Activated naive CD8-positive, alpha-beta T cell (primary cell): ENCODE data around the gene GRK1.
A peak's percentile ranks its signal among the peaks of the same experiment; 100 is the strongest.
"Not testable (repeated sequence)": the region's sequence is repeated elsewhere in the genome, so short reads cannot be mapped to it uniquely, and the experiment has no call there.

Source experiments
- H3K27ac Mint-ChIP-seq: one replicate; pipeline ENCODE4 v1.8.0; 2021; ENCODE audit warnings: mixed read lengths
- H3K27me3 Mint-ChIP-seq: one replicate; pipeline ENCODE4 v1.8.0; 2021; ENCODE audit warnings: mixed read lengths
- H3K36me3 Mint-ChIP-seq: one replicate; pipeline ENCODE4 v1.8.0; 2021; ENCODE audit warnings: mixed read lengths
- H3K4me1 Mint-ChIP-seq: one replicate; pipeline ENCODE4 v1.8.0; 2021; ENCODE audit warnings: low read depth, mixed read lengths
- H3K4me3 Mint-ChIP-seq: one replicate; pipeline ENCODE4 v1.8.0; 2021; ENCODE audit warnings: mild to moderate bottlenecking, mixed read lengths
- H3K9me3 Mint-ChIP-seq: one replicate; pipeline ENCODE4 v1.8.0; 2021; ENCODE audit warnings: low read depth, mixed read lengths

Gene GRK1

DNA sequence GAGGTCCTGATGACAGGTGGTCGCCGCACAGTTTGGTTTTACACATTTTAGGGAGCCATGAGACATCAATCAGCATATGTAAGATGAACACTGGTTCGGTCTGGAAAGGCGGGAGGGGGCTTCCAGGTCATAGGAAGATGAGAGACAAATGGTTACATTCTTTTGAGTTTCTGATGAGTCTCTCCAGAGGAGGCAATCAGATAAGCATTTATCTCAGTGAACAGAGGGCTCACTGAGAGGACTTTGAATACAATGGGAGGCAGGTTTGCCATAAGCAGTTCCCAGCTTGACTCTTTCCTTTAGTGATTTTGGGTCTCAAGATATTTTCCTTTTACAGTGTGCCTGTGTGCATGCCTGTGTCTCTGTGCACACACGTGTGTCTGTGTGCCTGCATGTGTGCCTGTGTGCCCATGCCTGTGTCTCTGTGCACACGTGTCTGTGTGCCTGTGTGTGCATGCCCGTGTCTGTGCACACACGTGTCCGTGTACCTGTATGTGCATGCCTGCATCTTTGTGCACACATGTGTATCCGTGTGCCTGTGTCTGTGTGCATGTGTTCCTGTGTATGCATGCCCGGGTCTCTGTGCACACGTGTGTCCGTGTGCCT, 56.5 kb downstream of the GRK1 start:
- Mint-ChIP-seq H3K4me3 (no peak overlapping the region), H3K27me3 (peaks cover 1% of the 10 kb centered on the region), H3K27ac (no peak overlapping the region), H3K4me1 (peaks cover 9% of the 10 kb centered on the region), H3K9me3 (no peaks in the 10 kb centered on the region), H3K36me3 (no peaks in the 10 kb centered on the region)

DNA sequence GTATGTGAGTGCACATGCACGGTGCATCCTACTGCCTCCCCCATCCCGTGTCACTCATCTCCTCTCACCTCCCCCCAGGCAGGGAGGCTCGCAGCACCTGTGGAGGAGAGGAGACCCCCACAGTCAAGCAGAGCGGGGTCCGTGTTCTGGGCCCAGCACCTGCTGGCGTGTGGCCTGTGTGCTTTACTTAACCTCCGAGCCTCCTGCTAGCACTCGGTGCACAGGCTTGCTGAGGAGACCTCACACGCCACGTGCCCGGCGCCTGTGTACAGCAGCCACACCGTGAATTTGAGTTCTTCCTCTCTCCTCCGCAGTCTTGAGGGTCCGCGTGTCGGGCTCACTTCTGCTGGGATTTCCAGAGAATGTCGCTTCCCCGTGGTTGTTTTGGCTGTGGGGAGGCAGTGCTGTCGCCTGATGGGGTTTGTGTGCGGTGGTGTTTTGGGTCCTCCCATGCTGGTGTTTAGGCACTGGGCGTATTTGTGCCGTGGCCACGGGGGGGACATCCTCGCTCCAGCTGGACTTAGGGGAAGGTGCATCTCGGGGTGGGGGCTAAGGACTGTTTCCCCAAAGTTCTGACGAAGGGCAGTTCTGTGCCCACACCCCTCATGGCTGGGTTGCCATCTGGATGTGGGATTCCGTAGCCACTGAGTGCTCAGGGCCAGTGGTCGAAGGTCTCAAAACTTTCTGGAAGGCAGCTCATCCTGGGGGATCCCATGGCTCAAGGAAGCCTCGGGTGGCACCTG, 57.2 kb downstream of the GRK1 start:
- no peak overlapping the region for H3K27ac Mint-ChIP-seq
- peak overlapping the region; percentile 71 for H3K4me3 Mint-ChIP-seq
- H3K36me3 Mint-ChIP-seq, result no peaks in the 10 kb centered on the region
- peaks cover 9% of the 10 kb centered on the region for H3K4me1 Mint-ChIP-seq
- peaks cover 6% of the 10 kb centered on the region for H3K27me3 Mint-ChIP-seq
- no peaks in the 10 kb centered on the region for H3K9me3 Mint-ChIP-seq

DNA sequence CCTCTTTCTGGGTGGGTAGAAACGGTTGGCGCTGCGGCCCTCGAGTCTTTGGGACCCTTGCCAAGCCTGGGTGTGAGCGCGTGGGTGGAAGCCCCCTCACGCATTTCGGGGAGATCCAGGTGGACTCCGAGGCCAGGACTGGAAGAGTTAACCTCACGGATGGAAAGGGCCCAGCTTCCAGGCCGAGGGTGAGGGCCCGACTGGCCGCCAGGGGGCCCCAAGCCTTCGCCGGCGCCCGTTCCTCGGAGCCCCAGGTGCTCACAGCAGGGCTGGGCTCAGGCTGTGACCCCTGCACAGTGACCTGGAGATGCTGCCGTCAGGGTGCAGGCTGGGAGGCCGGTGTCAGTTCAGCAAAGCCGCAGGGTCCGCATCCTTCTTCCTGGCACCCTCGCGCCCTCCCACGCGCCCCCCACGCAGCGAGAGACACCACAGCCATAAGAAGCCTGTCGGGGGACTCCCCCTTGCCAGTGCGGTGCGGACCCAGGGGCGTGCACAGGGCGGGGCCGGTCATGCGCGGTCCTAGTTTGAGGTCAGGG, 57.8 kb downstream of the GRK1 start:
- no peaks in the 10 kb centered on the region for H3K36me3 Mint-ChIP-seq
- H3K9me3 Mint-ChIP-seq, result no peaks in the 10 kb centered on the region
- peaks cover 9% of the 10 kb centered on the region for H3K4me1 Mint-ChIP-seq
- H3K27me3 Mint-ChIP-seq, result peaks cover 8% of the 10 kb centered on the region
- peak overlapping the region; percentile 76 for H3K27ac Mint-ChIP-seq
- peak overlapping the region; percentile 71 for H3K4me3 Mint-ChIP-seq

DNA sequence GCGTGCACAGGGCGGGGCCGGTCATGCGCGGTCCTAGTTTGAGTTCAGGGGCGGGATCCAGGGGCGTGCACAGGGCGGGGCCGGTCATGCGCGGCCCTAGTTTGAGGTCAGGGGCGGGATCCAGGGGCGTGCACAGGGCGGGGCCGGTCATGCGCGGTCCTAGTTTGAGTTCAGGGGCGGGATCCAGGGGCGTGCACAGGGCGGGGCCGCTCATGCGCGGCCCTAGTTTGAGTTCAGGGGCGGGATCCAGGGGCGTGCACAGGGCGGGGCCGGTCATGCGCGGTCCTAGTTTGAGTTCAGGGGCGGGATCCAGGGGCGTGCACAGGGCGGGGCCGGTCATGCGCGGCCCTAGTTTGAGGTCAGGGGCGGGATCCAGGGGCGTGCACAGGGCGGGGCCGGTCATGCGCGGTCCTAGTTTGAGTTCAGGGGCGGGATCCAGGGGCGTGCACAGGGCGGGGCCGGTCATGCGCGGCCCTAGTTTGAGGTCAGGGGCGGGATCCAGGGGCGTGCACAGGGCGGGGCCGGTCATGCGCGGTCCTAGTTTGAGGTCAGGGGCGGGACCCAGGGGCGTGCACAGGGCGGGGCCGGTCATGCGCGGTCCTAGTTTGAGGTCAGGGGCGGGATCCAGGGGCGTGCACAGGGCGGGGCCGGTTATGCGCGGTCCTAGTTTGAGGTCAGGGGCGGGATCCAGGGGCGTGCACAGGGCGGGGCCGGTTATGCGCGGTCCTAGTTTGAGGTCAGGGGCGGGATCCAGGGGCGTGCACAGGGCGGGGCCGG, 58.5 kb downstream of the GRK1 start:
- H3K9me3 Mint-ChIP-seq, H3K4me1 Mint-ChIP-seq, H3K36me3 Mint-ChIP-seq, H3K4me3 Mint-ChIP-seq, H3K27ac Mint-ChIP-seq: not testable (repeated sequence)
- peaks cover 10% of the 10 kb centered on the region for H3K27me3 Mint-ChIP-seq

DNA sequence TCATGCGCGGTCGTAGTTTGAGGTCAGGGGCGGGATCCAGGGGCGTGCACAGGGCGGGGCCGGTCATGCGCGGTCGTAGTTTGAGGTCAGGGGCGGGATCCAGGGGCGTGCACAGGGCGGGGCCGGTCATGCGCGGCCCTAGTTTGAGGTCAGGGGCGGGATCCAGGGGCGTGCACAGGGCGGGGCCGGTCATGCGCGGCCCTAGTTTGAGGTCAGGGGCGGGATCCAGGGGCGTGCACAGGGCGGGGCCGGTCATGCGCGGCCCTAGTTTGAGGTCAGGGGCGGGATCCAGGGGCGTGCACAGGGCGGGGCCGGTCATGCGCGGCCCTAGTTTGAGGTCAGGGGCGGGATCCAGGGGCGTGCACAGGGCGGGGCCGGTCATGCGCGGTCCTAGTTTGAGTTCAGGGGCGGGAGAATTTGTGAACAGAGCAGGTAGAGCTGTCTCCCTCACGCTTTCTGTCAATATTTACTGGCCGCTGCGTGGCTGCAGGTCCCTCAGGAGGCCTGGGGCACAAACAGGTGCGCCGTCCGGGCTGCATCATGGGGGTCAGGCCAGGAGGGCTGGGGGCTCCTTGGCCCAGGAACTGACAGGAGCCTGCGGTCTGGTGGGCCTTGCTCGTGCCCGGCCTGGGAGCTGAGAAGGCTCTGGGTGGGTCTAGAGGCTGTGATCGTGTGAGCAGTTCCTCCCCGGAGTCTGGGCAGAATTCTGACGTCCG, 59.2 kb downstream of the GRK1 start:
- not testable (repeated sequence) for H3K36me3 Mint-ChIP-seq, H3K4me1 Mint-ChIP-seq, H3K9me3 Mint-ChIP-seq, H3K27ac Mint-ChIP-seq
- peaks cover 13% of the 10 kb centered on the region for H3K27me3 Mint-ChIP-seq
- peak overlapping the region; percentile 27 for H3K4me3 Mint-ChIP-seq

DNA sequence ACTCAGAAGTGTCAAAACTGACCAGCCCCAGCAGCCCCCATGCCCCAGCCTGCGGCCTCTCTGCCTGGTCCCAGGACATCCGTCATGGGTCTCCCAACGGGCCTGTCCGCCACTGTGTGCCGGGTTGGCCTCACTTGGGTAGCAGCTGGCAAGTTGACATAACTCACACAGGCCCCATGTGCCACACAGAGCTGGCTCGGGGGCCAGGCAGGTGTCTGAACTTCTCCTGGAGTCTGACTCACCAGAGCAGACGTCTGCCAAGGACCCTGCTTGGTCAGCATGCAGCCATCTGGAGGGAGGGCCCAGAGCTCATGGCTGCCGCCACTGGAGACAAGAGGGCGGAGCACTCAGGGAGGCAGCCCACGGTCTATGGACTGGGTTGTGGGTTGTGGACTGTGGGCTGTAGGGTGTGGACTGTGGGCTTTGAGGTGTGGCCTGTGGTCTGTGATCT, 60.0 kb downstream of the GRK1 start:
- H3K4me1 Mint-ChIP-seq, result peaks cover 9% of the 10 kb centered on the region
- no peak overlapping the region for H3K27ac Mint-ChIP-seq
- peaks cover 13% of the 10 kb centered on the region for H3K27me3 Mint-ChIP-seq
- H3K9me3 Mint-ChIP-seq, result no peaks in the 10 kb centered on the region
- H3K4me3 Mint-ChIP-seq, result no peak overlapping the region
- no peaks in the 10 kb centered on the region for H3K36me3 Mint-ChIP-seq

DNA sequence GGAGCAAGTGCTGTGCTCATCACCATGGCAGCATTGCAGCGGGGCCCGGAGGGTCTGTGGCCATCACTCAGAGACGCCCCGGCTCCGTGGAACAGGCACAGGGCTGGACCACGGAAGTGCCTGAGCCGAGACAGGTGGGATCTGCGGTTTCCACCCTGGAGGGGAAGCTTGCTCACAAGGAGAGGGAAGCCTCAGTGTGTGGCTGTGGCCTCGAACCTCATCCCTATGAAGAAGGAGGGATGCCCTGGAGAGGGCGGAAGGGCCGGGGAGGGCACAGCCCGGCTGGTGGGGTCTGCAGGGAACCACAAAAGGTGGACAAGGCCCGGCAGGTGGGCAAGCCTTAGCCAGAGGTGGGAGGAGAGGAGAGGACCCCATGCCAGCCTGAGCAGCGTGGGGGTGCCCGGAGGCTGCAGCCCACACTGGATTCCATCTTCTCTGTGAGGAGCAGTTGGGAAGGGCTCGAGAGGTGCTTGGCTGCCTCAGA, 61.6 kb downstream of the GRK1 start:
- peaks cover 13% of the 10 kb centered on the region for H3K27me3 Mint-ChIP-seq
- no peaks in the 10 kb centered on the region for H3K9me3 Mint-ChIP-seq
- no peak overlapping the region for H3K4me3 Mint-ChIP-seq
- no peaks in the 10 kb centered on the region for H3K36me3 Mint-ChIP-seq
- peaks cover 6% of the 10 kb centered on the region for H3K4me1 Mint-ChIP-seq
- H3K27ac Mint-ChIP-seq, result no peak overlapping the region

DNA sequence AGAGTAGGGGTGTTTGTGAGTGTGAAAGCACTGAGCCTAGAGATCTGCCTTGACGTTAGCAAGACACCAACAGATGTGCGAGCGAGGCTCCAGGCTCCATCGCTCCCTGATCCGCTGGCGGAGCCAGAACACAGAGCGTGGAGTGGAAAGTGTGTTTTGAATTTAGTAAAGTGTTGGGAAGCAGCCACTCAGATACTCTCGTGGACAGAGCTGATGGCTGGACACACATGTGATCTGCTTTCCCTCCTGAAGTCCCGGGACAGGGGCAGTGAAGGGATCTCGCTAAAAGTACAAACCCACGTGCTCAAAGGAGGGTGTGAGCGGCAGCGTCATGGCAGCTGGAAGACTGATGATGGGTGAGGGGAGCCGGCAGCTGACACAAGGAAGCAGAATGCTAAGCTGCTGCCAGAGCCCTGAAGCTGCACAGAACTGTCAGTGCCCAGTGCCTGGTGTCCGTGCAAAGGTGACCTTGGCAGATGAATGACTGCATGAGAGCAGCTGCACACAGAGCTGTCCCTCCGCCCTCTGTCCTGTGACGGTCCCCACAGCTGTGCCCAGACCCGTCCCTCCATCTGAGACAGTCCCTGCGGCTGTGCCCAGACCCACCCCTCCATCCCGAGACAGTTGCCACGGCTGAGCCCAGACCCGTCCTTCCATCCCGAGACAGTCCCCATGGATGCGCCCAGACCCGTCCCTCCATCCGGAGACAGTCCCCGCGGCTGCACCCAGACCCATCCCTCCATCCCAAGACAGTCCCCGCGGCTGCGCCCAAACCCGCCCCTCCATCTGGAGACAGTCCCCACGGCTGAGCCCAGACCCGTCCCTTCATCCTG, 62.4 kb downstream of the GRK1 start:
- peaks cover 3% of the 10 kb centered on the region for H3K4me1 Mint-ChIP-seq
- no peaks in the 10 kb centered on the region for H3K9me3 Mint-ChIP-seq
- H3K27ac Mint-ChIP-seq, result no peak overlapping the region
- H3K27me3 Mint-ChIP-seq, result peaks cover 13% of the 10 kb centered on the region
- no peak overlapping the region for H3K4me3 Mint-ChIP-seq
- no peaks in the 10 kb centered on the region for H3K36me3 Mint-ChIP-seq

DNA sequence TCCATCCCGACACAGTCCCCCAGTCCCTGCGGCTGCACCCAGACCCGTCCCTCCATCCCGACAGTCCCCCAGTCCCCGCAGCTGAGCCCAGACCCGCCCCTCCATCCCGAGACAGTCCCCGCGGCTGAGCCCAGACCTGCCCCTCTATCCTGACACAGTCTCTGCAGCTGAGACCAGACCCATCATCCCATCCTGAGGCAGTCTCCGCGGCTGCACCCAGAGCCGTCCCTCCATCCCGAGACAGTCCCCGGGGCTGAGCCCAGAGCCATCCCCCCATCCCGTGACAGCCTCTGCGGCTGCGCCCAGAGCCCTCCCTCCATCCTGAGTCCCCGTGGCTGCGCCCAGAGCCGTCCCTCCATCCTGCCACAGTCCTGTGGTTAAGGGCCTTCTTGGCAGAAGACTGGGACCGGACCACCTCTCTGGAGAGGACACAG, 63.3 kb downstream of the GRK1 start:
- no peaks in the 10 kb centered on the region for H3K4me1 Mint-ChIP-seq
- peaks cover 13% of the 10 kb centered on the region for H3K27me3 Mint-ChIP-seq
- no peaks in the 10 kb centered on the region for H3K9me3 Mint-ChIP-seq
- no peaks in the 10 kb centered on the region for H3K36me3 Mint-ChIP-seq
- no peak overlapping the region for H3K27ac Mint-ChIP-seq
- no peak overlapping the region for H3K4me3 Mint-ChIP-seq

DNA sequence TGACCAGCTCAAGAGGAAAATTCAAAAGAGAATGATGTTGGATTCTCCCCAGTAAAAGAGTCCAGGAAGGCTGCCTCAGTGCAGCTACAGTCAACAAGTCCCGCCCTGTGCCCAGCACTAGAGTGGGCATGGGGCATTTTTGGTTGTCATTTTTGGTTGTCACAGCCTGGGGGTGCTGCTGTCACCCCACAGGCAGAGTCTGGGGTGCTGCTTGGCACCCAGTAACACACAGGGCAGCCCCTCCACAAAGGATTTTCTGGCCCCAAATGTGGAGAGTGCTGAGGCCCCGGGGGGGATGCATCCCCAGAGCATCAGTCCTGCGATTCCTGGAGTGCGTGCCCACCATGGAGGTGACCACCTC, 63.8 kb downstream of the GRK1 start:
- Mint-ChIP-seq H3K27me3 (peaks cover 13% of the 10 kb centered on the region), H3K9me3 (no peaks in the 10 kb centered on the region), H3K27ac (no peak overlapping the region), H3K4me3 (no peak overlapping the region), H3K36me3 (no peaks in the 10 kb centered on the region), H3K4me1 (no peaks in the 10 kb centered on the region)

DNA sequence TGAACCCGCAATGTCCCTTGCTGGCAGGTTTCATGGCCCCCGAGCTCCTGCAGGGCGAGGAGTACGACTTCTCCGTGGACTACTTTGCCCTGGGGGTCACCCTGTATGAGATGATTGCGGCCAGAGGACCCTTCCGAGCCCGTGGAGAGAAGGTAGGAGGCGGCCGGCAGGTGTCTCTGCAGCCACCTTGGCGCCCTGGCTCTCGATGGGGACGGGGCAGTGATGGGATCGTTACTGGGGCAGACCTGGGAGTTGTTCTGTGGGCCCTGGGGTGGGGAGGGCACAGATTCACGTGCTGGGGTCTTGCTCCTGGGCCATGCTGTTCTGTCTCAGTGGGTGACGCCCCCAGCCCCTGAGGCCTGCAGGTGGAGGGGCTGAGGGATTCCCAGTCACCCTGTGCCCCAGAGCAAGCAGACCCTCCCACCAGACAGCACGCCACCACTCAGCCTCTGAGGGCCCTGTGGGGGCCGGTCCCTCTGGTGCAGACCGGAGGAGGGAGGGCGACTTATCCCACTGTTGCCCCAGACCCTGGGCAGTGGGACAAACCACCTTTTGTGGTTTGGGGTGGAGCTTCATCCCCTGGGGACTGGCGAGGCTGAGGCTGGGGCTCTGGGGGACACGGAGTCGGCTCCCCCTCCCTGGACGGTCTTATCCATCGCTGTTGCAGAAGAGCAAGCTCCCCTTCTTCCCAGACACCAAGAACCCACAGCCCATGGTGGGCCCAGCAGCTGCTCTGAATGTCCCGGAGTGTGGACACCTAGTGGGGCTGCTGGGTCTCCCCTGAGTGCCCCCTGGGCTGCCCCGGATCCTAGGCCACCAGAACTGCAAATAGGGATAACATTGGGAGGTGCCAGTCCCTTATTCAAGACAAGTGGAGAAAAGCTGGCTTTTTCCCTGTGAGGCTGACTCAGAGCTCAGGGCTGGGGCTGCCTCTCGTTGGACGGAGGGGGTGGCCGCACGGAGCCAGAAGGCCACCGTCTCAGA, 64.5 kb downstream of the GRK1 start:
- Mint-ChIP-seq H3K27ac (no peak overlapping the region), H3K4me3 (no peak overlapping the region), H3K4me1 (no peaks in the 10 kb centered on the region), H3K9me3 (no peaks in the 10 kb centered on the region), H3K27me3 (peaks cover 13% of the 10 kb centered on the region), H3K36me3 (no peaks in the 10 kb centered on the region)

DNA sequence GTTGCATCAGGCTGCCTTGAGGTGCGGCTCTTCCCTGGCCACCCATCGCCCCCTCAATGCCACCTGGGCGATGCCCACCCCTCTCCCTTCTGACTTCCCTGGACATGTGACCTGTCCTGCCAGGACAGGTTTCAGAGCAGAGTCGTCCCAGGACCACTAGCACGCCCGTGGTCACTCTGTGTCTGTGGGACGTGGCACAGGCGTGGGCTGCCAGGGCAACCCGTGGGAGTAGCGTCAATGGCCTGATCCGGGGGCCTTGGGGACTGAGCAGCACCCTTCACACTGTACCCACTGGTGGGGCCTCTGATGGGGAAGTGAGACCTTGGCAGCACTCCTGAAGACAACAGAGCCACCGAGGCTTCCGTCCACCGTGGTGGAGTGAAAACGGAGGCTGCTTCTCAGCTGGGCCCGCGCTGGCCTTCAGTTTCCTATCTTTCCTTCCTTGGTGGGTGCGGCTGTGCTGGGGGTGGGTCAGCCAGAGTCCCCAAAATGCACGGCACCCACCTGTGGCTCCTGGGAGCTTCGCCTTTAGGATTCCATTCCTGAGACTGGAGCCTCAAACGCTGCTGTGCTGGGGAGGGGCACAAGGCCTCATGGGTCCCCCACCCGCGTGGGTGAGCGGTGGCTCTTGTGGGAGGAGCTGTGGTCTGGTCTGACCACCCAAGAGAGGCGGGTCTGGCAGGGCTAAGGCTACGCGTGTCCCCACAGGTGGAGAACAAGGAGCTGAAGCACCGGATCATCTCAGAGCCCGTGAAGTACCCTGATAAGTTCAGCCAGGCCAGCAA, 65.3 kb downstream of the GRK1 start:
- no peaks in the 10 kb centered on the region for H3K36me3 Mint-ChIP-seq
- H3K4me1 Mint-ChIP-seq, result no peaks in the 10 kb centered on the region
- H3K27me3 Mint-ChIP-seq, result peaks cover 13% of the 10 kb centered on the region
- no peak overlapping the region for H3K4me3 Mint-ChIP-seq
- no peaks in the 10 kb centered on the region for H3K9me3 Mint-ChIP-seq
- H3K27ac Mint-ChIP-seq, result no peak overlapping the region
